Measurements from ENCODE around the gene EBF3.

Gene EBF3

GRCh38 chr10:129963641-129964501 lies at the start of gene EBF3:
TSS of gene EBF3 (minus strand) at chr10:129964274. CDS start at chr10:129963768, 506 bp downstream.
- DNase-seq: no peak

GRCh38 chr10:130013335-130014262 lies 49.5 kb upstream of the EBF3 start:
- no peak for DNase-seq

- DNase-seq: no peak
These were observed 48.1 kb upstream of the EBF3 start for GRCh38 chr10:130012129-130012528.

- DNase-seq: no peak
These were observed 46.6 kb upstream of the EBF3 start for GRCh38 chr10:130010653-130011052.

- DNase-seq: no peak
These were observed 45.2 kb upstream of the EBF3 start for GRCh38 chr10:130009228-130009627.

GRCh38 chr10:130003787-130004613 lies 39.9 kb upstream of the EBF3 start:
- no peak for DNase-seq

GRCh38 chr10:130003166-130003565 lies 39.1 kb upstream of the EBF3 start:
- DNase-seq: no peak

GRCh38 chr10:130002606-130003005 lies 38.5 kb upstream of the EBF3 start:
- DNase-seq: no peak

GRCh38 chr10:130000918-130001317 lies 36.8 kb upstream of the EBF3 start:
- no peak for DNase-seq

GRCh38 chr10:129999140-129999539 lies 35.1 kb upstream of the EBF3 start:
- no peak for DNase-seq

- no peak for DNase-seq
These were observed 29.5 kb upstream of the EBF3 start for GRCh38 chr10:129993621-129994020.

- DNase-seq: no peak
These were observed 28.3 kb upstream of the EBF3 start for GRCh38 chr10:129992356-129992755.

GRCh38 chr10:129982825-129983224 lies 18.8 kb upstream of the EBF3 start:
- no peak for DNase-seq

- no peak for DNase-seq
These were observed 14.9 kb upstream of the EBF3 start for GRCh38 chr10:129978980-129979379.

GRCh38 chr10:129978322-129978721 lies 14.2 kb upstream of the EBF3 start:
- no peak for DNase-seq

GRCh38 chr10:129977794-129978193 lies 13.7 kb upstream of the EBF3 start:
- no peak for DNase-seq

GRCh38 chr10:129973674-129974059 lies 9.6 kb upstream of the EBF3 start:
- no peak for DNase-seq

GRCh38 chr10:129972966-129973673 lies 9.0 kb upstream of the EBF3 start:
- DNase-seq: no peak

- DNase-seq: no peak
These were observed 8.3 kb upstream of the EBF3 start for GRCh38 chr10:129972145-129972965.

GRCh38 chr10:129971381-129972144 lies 7.5 kb upstream of the EBF3 start:
- DNase-seq: peak in 1 of 2 donors; percentile 42

Measured in inflammatory macrophage treated with lipopolysaccharide for 1 hour (primary cell).